GM19452 (cell line): ENCODE results near the gene MAP2K2.

ENCODE experiments used
- ATAC-seq: cut with Tn5 transposase; IDR thresholded peaks from one replicate; pipeline ENCODE4 v1.9.1; 2021; ENCODE audit not compliant: unreplicated experiment

MAP2K2 gene

GRCh38 chr19:4100647-4101495 is 23.1 kb downstream of the MAP2K2 start:
- ATAC-seq: no peak

GRCh38 chr19:4099041-4099764 is 24.7 kb downstream of the MAP2K2 start:
- ATAC-seq: no peak

GRCh38 chr19:4098493-4098892 is 25.4 kb downstream of the MAP2K2 start:
- no peak for ATAC-seq

DNA sequence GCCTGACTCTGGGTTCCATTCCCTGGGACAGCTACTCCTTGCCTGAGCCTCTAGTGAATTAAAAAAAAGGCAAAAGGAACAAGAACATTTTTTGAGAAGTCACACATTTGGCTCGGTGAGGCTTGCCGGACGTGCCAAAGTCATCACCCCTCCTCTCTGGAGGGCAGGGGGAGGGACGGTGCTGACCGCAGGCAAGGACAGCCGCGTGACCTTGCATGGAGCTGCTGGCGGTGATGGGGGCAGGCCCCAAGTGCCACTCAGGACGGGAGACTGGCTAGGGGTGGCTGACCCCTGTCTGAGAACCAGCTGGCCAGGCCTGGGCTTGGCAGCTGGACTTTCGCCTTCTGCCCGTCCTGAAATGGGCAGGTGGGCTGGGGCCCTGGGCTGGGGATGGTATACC is 26.4 kb downstream of the MAP2K2 start:
- ATAC-seq: no peak

DNA sequence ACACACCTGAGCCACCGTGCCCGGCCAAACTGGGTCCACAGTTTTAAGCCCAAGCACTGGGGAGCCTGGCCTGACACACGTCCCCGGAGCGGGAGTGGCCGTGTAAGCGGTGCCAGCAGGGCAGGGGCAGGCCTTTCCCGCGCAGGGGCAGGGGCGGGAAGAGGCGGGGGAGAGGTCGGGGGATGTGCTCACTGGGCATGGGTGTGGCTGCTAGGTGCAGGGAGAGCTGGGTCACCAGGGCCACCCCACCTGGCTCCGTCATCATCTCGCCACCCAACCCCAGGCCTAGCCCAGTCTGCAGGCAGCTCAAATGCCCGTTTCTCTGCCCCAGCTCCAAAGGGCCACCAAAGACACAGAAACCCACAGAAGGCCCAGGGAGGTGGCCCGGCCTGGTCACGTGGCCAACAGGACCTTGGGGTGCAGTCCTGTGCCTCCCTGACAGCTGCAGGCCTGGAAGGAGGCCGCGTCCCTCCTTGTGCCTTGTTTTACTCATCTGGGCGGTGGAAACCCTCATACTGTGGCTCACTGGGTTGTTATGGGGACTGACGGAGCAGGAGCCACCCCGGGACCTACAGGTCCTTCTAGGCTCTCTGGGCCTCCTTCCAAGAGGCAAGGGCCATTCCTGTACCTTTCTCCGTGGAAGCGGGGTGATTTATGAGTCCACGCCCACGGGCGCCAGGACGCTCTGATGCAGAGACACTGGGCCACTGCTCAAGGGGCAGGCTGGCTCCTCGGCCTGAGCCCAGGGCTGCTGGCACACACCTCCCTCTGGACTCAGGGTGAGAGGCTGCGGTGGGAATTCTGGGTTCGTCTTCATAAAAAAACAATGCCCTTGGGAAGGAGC is 27.7 kb downstream of the MAP2K2 start:
- ATAC-seq: no peak

DNA sequence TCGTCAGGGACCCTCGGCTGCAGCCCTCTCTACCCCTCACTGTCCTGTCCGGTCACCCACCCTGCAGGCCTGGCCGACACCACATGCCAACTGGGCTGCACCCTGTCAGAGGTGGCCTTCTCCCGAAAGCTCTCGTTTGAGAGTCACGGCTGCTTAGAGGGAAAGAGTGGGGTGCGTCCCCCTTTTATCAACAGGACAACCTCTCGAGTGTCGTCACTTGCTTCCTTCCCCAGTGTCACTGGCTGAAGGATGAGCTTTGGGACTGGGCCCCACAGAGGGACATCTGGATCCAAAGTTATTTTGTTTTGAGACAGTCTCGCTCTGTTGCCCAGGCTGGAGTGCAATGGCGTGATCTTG is 28.5 kb downstream of the MAP2K2 start:
- no peak for ATAC-seq

GRCh38 chr19:4094761-4095487 is 29.0 kb downstream of the MAP2K2 start:
- no peak for ATAC-seq

DNA sequence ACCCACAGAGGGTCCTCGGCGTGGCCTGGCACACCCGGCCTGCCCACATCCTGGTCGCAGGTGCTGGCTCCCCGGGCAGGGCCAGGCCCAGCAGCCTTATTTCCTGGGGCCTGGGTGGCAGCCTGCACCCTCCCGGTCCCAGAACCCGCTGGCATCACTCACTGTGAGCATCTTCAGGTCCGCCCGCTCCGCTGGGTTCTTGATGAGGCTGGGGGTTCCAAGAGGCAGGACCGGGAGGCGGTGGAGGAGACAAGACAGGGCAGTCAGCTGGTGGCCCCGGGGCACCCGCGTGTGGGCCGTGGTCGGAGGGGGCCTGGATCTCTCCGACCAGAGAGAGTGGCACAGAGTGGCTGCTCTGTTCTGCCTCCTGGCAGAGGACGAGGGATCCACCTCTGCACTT is 29.6 kb downstream of the MAP2K2 start:
- ATAC-seq: no peak

DNA sequence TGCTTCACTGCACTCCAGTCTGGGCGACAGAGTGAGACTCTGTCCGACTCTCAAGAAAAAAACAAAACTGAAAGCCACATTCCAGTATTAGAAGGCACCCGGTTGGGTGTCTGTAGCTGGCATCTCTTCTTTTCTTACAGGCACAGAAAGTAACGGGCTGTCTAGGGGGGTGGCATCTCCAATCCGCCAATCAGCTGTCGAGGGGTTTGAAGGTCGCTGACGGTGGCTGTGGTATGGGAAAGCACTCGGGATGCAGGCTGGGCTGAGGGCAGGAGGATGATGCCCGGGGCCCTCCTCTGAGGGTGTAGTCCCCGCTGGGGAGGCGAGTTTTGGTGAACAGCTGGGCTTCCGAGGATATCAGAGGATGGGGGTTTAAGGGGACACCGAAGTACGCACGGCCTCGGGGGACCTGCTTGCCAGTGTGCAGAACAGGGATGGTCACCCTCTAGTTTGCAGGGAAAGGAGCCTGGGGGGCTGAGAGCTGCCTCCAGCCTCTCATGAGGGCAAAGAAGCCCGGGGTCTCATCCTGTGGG is 30.2 kb downstream of the MAP2K2 start:
- ATAC-seq: no peak

- ATAC-seq: no peak
Observed at GRCh38 chr19:4090356-4091220, 33.3 kb downstream of the MAP2K2 start.

DNA sequence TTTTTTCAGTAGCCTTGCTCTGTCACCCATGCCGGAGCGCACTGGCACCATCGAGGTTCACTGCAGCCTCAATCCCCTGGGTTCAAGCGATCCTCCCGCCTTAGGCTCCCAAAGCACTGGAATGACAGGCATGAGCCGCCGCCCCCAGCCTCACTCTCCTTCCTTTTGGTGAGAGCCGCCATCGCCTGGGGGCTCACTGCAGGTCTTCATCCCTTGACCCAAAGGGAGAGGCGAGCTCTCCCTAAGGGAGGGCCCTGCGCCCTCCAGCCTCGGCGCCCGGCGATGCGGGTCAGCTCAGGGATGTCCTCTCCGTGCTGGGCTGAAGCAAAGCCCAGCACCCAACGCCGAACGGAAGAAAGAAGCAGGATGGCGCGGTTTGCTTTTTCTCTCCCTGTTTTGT is 34.0 kb downstream of the MAP2K2 start:
- ATAC-seq: no peak

GRCh38 chr19:4089400-4089908 is 34.5 kb downstream of the MAP2K2 start:
- ATAC-seq: no peak

DNA sequence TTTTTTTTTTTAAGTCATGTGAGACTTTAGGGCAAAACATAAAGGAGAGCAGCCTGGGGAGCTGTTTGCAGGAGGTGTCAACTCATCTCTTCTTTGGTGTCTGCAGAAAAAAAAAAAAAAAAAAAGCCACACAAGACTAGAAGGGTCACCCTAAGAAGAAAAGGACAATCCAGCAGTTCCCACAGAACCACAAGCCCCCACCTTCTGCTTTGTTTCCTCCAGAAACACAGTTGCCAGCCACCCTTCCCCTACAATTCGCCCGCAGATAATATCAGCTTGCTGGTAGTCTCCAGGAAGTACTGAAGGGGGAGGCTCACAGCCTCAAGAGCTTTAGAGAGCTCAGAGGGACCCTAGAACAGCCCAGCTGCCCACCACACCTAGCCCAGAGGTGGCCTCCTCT is 34.9 kb downstream of the MAP2K2 start:
- ATAC-seq: no peak

GRCh38 chr19:4087787-4088679 is 35.9 kb downstream of the MAP2K2 start:
- ATAC-seq: no peak

DNA sequence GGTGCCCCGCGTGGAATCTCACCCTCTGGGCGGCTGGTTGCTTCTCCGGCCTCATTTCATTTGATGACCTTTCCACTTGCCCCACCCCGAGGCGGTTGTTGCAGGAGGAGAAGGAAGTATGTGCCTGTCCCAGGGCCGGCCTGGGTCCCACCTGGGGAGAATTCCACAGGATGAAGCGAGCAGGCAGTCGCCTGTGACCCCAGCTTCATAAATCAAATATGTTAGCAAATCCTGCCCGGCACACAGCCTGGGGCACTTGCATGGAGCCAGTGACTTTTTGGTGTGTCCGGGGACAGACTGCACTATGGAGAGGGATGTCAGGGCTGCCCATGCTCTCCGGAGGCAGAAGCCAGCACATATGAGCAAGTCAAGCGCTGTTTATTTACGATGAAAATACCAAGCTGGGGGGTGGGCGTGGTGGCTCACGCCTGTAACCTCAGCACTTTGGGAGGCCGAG is 37.5 kb downstream of the MAP2K2 start:
- no peak for ATAC-seq

DNA sequence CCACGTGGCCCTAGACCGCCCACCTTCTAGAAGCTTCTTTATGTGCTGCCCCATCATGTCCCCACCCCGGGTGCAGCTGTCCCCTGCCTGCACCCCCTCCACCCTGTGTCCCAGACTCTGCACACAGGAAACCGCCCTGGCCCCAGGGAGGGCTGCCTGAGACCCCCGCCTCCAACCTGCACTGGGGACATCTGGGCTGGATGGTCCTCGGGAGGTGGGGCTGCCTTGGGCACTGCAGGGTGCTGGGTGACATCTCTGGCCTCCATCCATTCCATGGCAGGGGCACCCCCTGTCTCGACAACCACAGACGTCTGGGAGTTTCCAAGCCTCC is 39.4 kb downstream of the MAP2K2 start:
- no peak for ATAC-seq

DNA sequence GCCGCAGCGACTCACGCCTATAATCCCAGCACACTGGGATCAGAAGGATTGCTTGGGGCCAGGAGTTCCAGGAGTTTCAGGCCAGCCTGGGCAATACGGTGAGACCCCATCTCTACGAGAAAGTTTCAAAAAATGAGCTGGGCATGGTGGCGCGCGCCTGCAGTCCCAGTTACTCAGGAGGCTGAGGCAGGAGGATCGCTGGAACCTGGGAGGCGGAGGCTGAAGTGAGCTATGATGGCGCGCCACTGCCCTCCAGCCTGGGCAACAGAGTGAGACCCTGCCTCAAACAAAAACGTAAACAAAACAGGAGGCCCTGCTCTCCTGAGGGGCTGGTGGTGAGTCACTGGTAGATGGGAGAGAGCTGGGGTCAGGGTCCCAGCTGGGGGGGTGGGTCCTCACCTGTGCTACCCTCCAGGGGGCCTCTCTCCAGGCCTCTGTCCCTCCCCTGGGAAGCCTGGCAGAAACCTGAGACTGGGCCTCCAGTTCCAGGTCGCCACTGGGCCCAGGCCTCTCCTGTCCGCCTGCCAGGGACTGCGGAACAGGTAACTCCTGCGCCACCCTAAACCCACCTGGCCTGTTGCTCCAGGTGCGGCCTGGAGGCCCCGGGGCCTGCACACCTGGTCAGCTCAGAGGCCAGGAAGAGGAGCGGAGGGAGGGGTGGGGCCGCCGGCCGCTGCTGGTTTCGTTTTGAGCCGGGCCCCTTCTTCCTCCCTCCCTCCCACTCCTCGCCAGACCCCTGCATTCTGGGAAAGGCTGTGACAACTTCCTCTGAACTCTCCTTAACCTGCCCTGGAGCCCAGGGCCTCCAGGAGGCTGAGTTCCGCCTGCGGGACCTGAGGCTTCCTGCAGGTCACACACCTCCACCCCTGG is 40.0 kb downstream of the MAP2K2 start:
- ATAC-seq: no peak

DNA sequence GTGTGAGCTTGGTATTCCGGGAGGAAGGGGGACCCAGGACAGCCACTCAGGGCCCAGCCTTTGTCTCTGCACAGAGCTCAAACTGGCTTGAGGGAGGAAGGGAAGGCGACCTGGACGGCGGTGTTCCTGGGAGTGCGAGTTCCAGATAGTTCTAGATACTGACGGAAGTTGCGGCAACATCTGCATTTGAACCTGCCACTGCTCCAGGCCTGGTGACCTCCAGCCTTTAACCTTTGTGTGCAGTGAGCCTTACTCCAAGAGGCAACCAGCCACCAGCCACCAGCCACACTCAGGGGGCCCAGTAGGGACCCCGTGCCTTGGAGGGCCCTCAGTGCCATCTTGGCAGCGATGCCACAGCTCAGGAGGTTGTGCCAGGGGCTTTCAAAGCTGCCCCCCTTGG is 41.8 kb downstream of the MAP2K2 start:
- ATAC-seq: no peak
